ENCODE results near the gene TLR3. TPM values are rescaled to one million over a fixed set of nuclear protein-coding genes. Genes with fewer than 3 reads are reported as not detected.
"Not testable (repeated sequence)": the region's sequence is repeated elsewhere in the genome, so short reads cannot be mapped to it uniquely, and the experiment has no call there.

Gene TLR3
- total and polyA plus RNA-seq, 8 donors: 0.29 to 12.3 (median 2.2) TPM

- peaks cover 8 to 62% (median 37%) of the 10 kb centered on the region in 4 donors for H3K4me1 ChIP-seq
- H3K27me3 ChIP-seq: no peaks in the 10 kb centered on the region
- H3K9me3 ChIP-seq: peaks cover 0 to 7% (median 0%) of the 10 kb centered on the region in 4 donors
- no peak for DNase-seq
- peak overlapping the region in 4 of 5 donors; percentile 76 to 88 (median 81) for H3K27ac ChIP-seq
- H3K36me3 ChIP-seq: no peaks in the 10 kb centered on the region
- TF ChIP-seq CTCF (IDR thresholded peaks at IDR 0.05) (no peak), POLR2AphosphoS5 (IDR thresholded peaks at IDR 0.05) (no peak), POLR2A (IDR thresholded peaks at IDR 0.05) (no peak), EP300 (IDR thresholded peaks at IDR 0.05) (no peak)
- H3K4me3 ChIP-seq: no peak overlapping the region
- intact Hi-C loops (cut with DNase I; ENCODE audit: low total_unique reads): no loop called here
- 55 to 75% (median 70%) methylated on average over 3 of the region's 3 CpGs for WGBS, 5 donors
Measured at GRCh38 chr4:186030795-186031194, 38.2 kb upstream of the TLR3 start.

GRCh38 chr4:186032259-186032658, 36.7 kb upstream of the TLR3 start:
- Histone ChIP-seq H3K27ac (peak overlapping the region in 1 of 5 donors; percentile 88), H3K36me3 (no peaks in the 10 kb centered on the region), H3K27me3 (no peaks in the 10 kb centered on the region), H3K9me3 (peaks cover 0 to 7% (median 0%) of the 10 kb centered on the region in 4 donors), H3K4me1 (peaks cover 8 to 51% (median 31%) of the 10 kb centered on the region in 4 donors), H3K4me3 (no peak overlapping the region)
- intact Hi-C loops (cut with DNase I; ENCODE audit: low total_unique reads): no loop called here
- peak in 1 of 2 donors; percentile 47 for DNase-seq
- WGBS, 5 donors: 13 to 24% (median 19%) methylated on average over 1 of the region's 1 CpG
- peak in 2 of 7 experiments; percentile 14 to 20 for TF ChIP-seq CTCF (IDR thresholded peaks at IDR 0.05)
- TF ChIP-seq POLR2AphosphoS5 (IDR thresholded peaks at IDR 0.05): no peak
- TF ChIP-seq EP300 (IDR thresholded peaks at IDR 0.05): no peak
- TF ChIP-seq POLR2A (IDR thresholded peaks at IDR 0.05): no peak

GRCh38 chr4:186033027-186033426, 35.9 kb upstream of the TLR3 start:
- H3K4me1 ChIP-seq: peaks cover 8 to 55% (median 33%) of the 10 kb centered on the region in 4 donors
- peak overlapping the region in 1 of 5 donors; percentile 88 for H3K27ac ChIP-seq
- no peaks in the 10 kb centered on the region for H3K27me3 ChIP-seq
- no peak overlapping the region for H3K4me3 ChIP-seq
- peaks cover 0 to 7% (median 0%) of the 10 kb centered on the region in 4 donors for H3K9me3 ChIP-seq
- TF ChIP-seq CTCF (IDR thresholded peaks at IDR 0.05) (no peak), POLR2AphosphoS5 (IDR thresholded peaks at IDR 0.05) (no peak), EP300 (IDR thresholded peaks at IDR 0.05) (no peak)
- 69 to 91% (median 86%) methylated on average over 3 of the region's 3 CpGs for WGBS, 5 donors
- no peak for DNase-seq
- intact Hi-C loops (cut with DNase I; ENCODE audit: low total_unique reads): no loop called here
- H3K36me3 ChIP-seq: no peaks in the 10 kb centered on the region

- DNase-seq; intact Hi-C loops (cut with DNase I; ENCODE audit: low total_unique reads); H3K4me3 ChIP-seq; H3K9me3 ChIP-seq; H3K36me3 ChIP-seq; H3K27me3 ChIP-seq; H3K27ac ChIP-seq: not testable (repeated sequence)
- WGBS, 5 donors: 55 to 94% (median 90%) methylated on average over 5 to 7 of the region's 7 CpGs
- H3K4me1 ChIP-seq: peaks cover 8 to 55% (median 34%) of the 10 kb centered on the region in 4 donors
Measured at GRCh38 chr4:186034613-186035012, 34.3 kb upstream of the TLR3 start.

- no peaks in the 10 kb centered on the region for H3K36me3 ChIP-seq
- intact Hi-C loops (cut with DNase I; ENCODE audit: low total_unique reads): no loop called here
Measured at GRCh38 chr4:186036976-186037581, 31.9 kb upstream of the TLR3 start.

More at GRCh38 chr4:186036976-186037581, 31.9 kb upstream of the TLR3 start:
- H3K4me1 ChIP-seq: peaks cover 0 to 31% (median 16%) of the 10 kb centered on the region in 4 donors
- H3K27me3 ChIP-seq: no peaks in the 10 kb centered on the region
- DNase-seq: no peak
- TF ChIP-seq POLR2AphosphoS5 (IDR thresholded peaks at IDR 0.05): no peak
- TF ChIP-seq POLR2A (IDR thresholded peaks at IDR 0.05): no peak
- no peak for TF ChIP-seq CTCF (IDR thresholded peaks at IDR 0.05)
- TF ChIP-seq EP300 (IDR thresholded peaks at IDR 0.05): no peak
- peak overlapping the region in 1 of 5 donors; percentile 77 for H3K27ac ChIP-seq
- 72 to 83% (median 76%) methylated on average over 6 of the region's 6 CpGs for WGBS, 5 donors
- H3K4me3 ChIP-seq: no peak overlapping the region
- peaks cover 0 to 7% (median 0%) of the 10 kb centered on the region in 4 donors for H3K9me3 ChIP-seq
